Upper lobe of left lung (tissue), 4 donors: ENCODE data around the gene TTC23L.

Experiments
- EP300 ChIP-seq, 4 donors: sonication (generic); formaldehyde crosslinking; IDR thresholded peaks; one replicate each; pipeline ENCODE4 v1.5.1; 2017; ENCODE audit warnings: antibody characterized with exemption in 4 of 4, control low read depth in 2 of 4
- POLR2A ChIP-seq, 4 donors: fragments of 450-650 bp; IDR thresholded peaks; one replicate each; pipeline ENCODE4 v1.5.1; 2016 to 2017; ENCODE audit warnings: antibody characterized with exemption in 4 of 4, mild to moderate bottlenecking in 2 of 4
- TF ChIP-seq, protein P1 (sequence below), 6 experiments: fragments of 450-650 bp in 4 of 6; fragments of 200-600 bp in 2 of 6; sonication (generic) in 2 of 6; IDR thresholded peaks; one replicate each; pipeline ENCODE4 v1.5.1; 2016 to 2019; ENCODE audit warnings: antibody characterized with exemption in 6 of 6

GRCh38 chr5:34832568-34832967 is 6.4 kb upstream of the TTC23L start:
- TF ChIP-seq, protein P1, sequence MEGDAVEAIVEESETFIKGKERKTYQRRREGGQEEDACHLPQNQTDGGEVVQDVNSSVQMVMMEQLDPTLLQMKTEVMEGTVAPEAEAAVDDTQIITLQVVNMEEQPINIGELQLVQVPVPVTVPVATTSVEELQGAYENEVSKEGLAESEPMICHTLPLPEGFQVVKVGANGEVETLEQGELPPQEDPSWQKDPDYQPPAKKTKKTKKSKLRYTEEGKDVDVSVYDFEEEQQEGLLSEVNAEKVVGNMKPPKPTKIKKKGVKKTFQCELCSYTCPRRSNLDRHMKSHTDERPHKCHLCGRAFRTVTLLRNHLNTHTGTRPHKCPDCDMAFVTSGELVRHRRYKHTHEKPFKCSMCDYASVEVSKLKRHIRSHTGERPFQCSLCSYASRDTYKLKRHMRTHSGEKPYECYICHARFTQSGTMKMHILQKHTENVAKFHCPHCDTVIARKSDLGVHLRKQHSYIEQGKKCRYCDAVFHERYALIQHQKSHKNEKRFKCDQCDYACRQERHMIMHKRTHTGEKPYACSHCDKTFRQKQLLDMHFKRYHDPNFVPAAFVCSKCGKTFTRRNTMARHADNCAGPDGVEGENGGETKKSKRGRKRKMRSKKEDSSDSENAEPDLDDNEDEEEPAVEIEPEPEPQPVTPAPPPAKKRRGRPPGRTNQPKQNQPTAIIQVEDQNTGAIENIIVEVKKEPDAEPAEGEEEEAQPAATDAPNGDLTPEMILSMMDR (IDR thresholded peaks at IDR 0.05): no peak
- TF ChIP-seq EP300 (IDR thresholded peaks at IDR 0.05): no peak
- TF ChIP-seq POLR2A (IDR thresholded peaks at IDR 0.05): no peak
